GM12891 (cell line): ENCODE data around the gene EXD3.

Experiments used
- POLR2A ChIP-seq: IDR thresholded peaks from 2 replicates; pipeline ENCODE4 v1.6.1; 2011; ENCODE audit warnings: low read depth, low read length, control low read depth
- POLR2AphosphoS5 ChIP-seq: IDR thresholded peaks from 2 replicates; pipeline ENCODE4 v1.6.1; 2011; ENCODE audit warnings: low read depth, low read length, control low read depth
- POU2F2 ChIP-seq: IDR thresholded peaks from 2 replicates; pipeline ENCODE4 v1.6.1; 2011; ENCODE audit warnings: low read depth, mild to moderate bottlenecking, control low read depth, low read length, moderate library complexity
- TAF1 ChIP-seq: IDR thresholded peaks from 2 replicates; pipeline ENCODE4 v1.6.1; 2011; ENCODE audit warnings: low read depth, low read length, control low read depth

DNA sequence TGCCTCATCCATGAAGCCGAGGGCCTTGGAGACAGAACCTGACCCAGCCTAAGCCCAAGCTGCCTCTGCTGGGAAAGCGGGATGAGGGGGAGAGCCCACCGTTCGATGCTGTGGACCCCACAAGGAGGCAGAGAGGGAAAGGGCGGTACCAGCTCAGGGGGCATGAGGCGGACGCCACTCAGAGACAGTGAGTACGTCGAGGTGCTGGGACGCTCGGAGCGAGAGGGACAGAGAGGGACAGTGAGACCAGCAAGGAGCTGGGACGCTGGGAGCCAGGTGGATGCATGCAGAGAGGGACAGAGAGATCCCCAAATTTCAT is 33.6 kb downstream of the EXD3 start:
- TF ChIP-seq POLR2A = no peak
- no peak for TF ChIP-seq POLR2AphosphoS5
- TF ChIP-seq TAF1 = no peak
- TF ChIP-seq POU2F2 = no peak
